Loucy (cell line): ENCODE results near the gene EGFLAM.

Experiments used
- EZH2phosphoT487 ChIP-seq: fragments of 200-600 bp; IDR thresholded peaks from 2 replicates; pipeline ENCODE4 v1.6.1; 2018; ENCODE audit warnings: antibody characterized with exemption, mild to moderate bottlenecking, moderate library complexity, borderline replicate concordance
- TF ChIP-seq, protein P1 (sequence below): fragments of 200-600 bp; sonication (generic); conservative IDR thresholded peaks from 2 replicates; pipeline ENCODE4 v1.5.1; 2014; ENCODE audit warnings: mild to moderate bottlenecking, antibody characterized with exemption, low read length

DNA sequence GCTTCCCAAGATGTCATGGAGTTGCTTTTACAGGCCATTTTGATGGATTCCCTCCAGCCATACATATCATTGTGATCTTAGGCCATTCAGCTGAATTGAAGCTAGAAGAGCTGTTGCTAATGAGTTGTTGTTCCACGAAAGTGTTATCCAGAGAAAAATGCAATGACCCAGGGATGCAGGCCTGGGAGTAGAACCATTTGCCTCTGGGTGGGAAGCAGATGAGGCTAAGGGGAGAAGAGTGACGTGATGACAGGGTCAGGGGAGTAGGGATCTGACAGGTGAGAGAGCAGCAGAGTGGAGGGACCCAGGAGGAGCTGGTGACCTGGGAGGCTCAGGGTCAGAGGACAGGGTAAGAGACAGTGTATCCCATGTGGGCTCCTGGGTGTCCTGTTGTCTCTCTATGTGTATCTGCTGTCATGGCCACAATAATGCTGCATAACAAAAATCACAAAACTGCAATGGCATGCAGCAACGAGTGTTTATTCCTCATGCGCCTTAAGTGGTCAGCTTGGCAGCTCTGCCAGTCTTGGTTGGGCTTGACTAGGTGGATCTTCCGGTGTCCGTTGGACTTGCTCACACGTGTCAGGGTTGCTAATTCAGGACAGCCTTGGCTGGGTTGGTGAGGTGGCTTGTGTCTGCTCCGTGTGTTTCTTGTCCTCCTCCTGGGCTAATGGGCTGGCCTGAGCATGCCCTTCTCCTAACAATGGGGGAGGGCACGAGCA is 207.5 kb downstream of the EGFLAM start:
- TF ChIP-seq, protein P1, sequence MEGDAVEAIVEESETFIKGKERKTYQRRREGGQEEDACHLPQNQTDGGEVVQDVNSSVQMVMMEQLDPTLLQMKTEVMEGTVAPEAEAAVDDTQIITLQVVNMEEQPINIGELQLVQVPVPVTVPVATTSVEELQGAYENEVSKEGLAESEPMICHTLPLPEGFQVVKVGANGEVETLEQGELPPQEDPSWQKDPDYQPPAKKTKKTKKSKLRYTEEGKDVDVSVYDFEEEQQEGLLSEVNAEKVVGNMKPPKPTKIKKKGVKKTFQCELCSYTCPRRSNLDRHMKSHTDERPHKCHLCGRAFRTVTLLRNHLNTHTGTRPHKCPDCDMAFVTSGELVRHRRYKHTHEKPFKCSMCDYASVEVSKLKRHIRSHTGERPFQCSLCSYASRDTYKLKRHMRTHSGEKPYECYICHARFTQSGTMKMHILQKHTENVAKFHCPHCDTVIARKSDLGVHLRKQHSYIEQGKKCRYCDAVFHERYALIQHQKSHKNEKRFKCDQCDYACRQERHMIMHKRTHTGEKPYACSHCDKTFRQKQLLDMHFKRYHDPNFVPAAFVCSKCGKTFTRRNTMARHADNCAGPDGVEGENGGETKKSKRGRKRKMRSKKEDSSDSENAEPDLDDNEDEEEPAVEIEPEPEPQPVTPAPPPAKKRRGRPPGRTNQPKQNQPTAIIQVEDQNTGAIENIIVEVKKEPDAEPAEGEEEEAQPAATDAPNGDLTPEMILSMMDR = no peak
- no peak for TF ChIP-seq EZH2phosphoT487
